Common myeloid progenitor, CD34-positive (primary cell): ENCODE measurements around the gene B4GALT5.

Source experiments
- CTCF ChIA-PET: fragments of 350-600 bp; sonication (Branson Sonifier 250); formaldehyde crosslinking; loops from one replicate; lab custom pipeline; 2021; ENCODE audit warnings: antibody characterized with exemption; lab: Charles Lee
- POLR2A ChIA-PET: fragments of 350-600 bp; sonication (Branson Sonifier 250); formaldehyde crosslinking; loops from one replicate; lab custom pipeline; 2021; ENCODE audit warnings: antibody characterized with exemption; lab: Charles Lee
- DNase-seq, 3 donors: peaks; one replicate each; pipeline versions ENCODE4 v3.0.0 to v3.0.0-alpha.2; 2013
- H3K27ac ChIP-seq, 2 experiments: 1 replicate in 1 of 2; 2 replicates in 1 of 2; pipeline ENCODE4 v1.7.0; 2013; ENCODE audit warnings: inconsistent platforms in 2 of 2, low read length in 2 of 2, mild to moderate bottlenecking in 2 of 2, low read depth in 1 of 2, moderate library complexity in 1 of 2; ENCODE audit not compliant: severe bottlenecking in 2 of 2, insufficient read depth in 1 of 2, poor library complexity in 1 of 2
- H3K27me3 ChIP-seq, 5 experiments: replicated peaks in 2 of 5; 1 replicate in 3 of 5; 2 replicates in 2 of 5; pipeline versions ENCODE4 v1.6.1 to v1.7.0; 2013; ENCODE audit warnings: low read length in 4 of 5, mild to moderate bottlenecking in 2 of 5, moderate library complexity in 2 of 5, inconsistent platforms in 1 of 5; ENCODE audit not compliant: insufficient read depth in 5 of 5, control insufficient read depth in 4 of 5
- H3K36me3 ChIP-seq, 4 experiments: 1 replicate in 2 of 4; 2 replicates in 2 of 4; pipeline versions ENCODE4 v1.6.1 to v1.7.0; 2013; ENCODE audit warnings: low read length in 3 of 4, control low read depth in 1 of 4, mild to moderate bottlenecking in 1 of 4; ENCODE audit not compliant: control insufficient read depth in 4 of 4, insufficient read depth in 4 of 4
- H3K4me1 ChIP-seq, 4 experiments: 1 replicate in 3 of 4; 2 replicates in 1 of 4; pipeline versions ENCODE4 v1.6.1 to v1.7.1; 2013; ENCODE audit warnings: low read length in 3 of 4, mild to moderate bottlenecking in 3 of 4, control low read depth in 1 of 4, inconsistent platforms in 1 of 4, moderate library complexity in 1 of 4; ENCODE audit not compliant: control insufficient read depth in 4 of 4, insufficient read depth in 4 of 4; ENCODE audit errors: control extremely low read depth in 1 of 4
- H3K4me3 ChIP-seq, 7 experiments: 1 replicate in 4 of 7; 2 replicates in 3 of 7; pipeline versions ENCODE4 v1.5.1 to v1.7.0; 2013; ENCODE audit warnings: mild to moderate bottlenecking in 7 of 7, low read length in 6 of 7, moderate library complexity in 6 of 7, inconsistent platforms in 2 of 7, low read depth in 2 of 7, control low read depth in 1 of 7; ENCODE audit not compliant: insufficient read depth in 4 of 7, control insufficient read depth in 1 of 7; ENCODE audit errors: extremely low read depth in 1 of 7
- H3K9me3 ChIP-seq, 5 experiments: 1 replicate in 4 of 5; 2 replicates in 1 of 5; pipeline versions ENCODE4 v1.6.1 to v1.7.1; 2013; ENCODE audit warnings: low read length in 4 of 5, mild to moderate bottlenecking in 2 of 5, inconsistent platforms in 1 of 5, low read depth in 1 of 5, moderate library complexity in 1 of 5; ENCODE audit not compliant: control insufficient read depth in 4 of 5, insufficient read depth in 2 of 5; ENCODE audit errors: control extremely low read depth in 1 of 5
- WGBS: methylation state at CpG from one replicate; pipeline ENCODE4 v1.1.5; 2013; ENCODE audit not compliant: insufficient coverage; 5-methylcytosine and 5-hydroxymethylcytosine counted together

Gene B4GALT5

GRCh38 chr20:49642816-49643215, 70.9 kb downstream of the B4GALT5 start:
- no peak overlapping the region for H3K27ac ChIP-seq
- no peak for DNase-seq
- CTCF ChIA-PET, result interaction anchor here (1.5 kb wide), 1 partner anchor 19 kb away, joined by 5 read pairs; no protein-coding TSS in a partner anchor
- no peaks in the 10 kb centered on the region for H3K9me3 ChIP-seq
- no peak overlapping the region for H3K4me3 ChIP-seq
- POLR2A ChIA-PET, result interaction anchor here (0.6 kb wide), 1 partner anchor 9 kb away, joined by 5 read pairs; no protein-coding TSS in a partner anchor
- peaks cover 41 to 86% (median 65%) of the 10 kb centered on the region in 4 experiments for H3K36me3 ChIP-seq
- 97% methylated on average over 3 of the region's 4 CpGs for WGBS
- no peaks in the 10 kb centered on the region for H3K27me3 ChIP-seq
- no peaks in the 10 kb centered on the region for H3K4me1 ChIP-seq

- H3K9me3 ChIP-seq, result no peaks in the 10 kb centered on the region
- H3K4me1 ChIP-seq, result no peaks in the 10 kb centered on the region
- 100% methylated on average over 7 of the region's 10 CpGs for WGBS
- H3K4me3 ChIP-seq, result no peak overlapping the region
- no peaks in the 10 kb centered on the region for H3K27me3 ChIP-seq
- no peak for DNase-seq
- ChIA-PET CTCF (interaction anchor here (0.7 to 1.5 kb wide), 4 partner anchors 19 to 99 kb away, joined by 3 to 5 read pairs (median 4); no protein-coding TSS in a partner anchor), POLR2A (interaction anchor here (0.6 kb wide), 1 partner anchor 10 kb away, joined by 5 read pairs; no protein-coding TSS in a partner anchor)
- no peak overlapping the region for H3K27ac ChIP-seq
- H3K36me3 ChIP-seq, result peaks cover 41 to 83% (median 65%) of the 10 kb centered on the region in 4 experiments
Measured at GRCh38 chr20:49641683-49642656, 71.7 kb downstream of the B4GALT5 start.

DNA sequence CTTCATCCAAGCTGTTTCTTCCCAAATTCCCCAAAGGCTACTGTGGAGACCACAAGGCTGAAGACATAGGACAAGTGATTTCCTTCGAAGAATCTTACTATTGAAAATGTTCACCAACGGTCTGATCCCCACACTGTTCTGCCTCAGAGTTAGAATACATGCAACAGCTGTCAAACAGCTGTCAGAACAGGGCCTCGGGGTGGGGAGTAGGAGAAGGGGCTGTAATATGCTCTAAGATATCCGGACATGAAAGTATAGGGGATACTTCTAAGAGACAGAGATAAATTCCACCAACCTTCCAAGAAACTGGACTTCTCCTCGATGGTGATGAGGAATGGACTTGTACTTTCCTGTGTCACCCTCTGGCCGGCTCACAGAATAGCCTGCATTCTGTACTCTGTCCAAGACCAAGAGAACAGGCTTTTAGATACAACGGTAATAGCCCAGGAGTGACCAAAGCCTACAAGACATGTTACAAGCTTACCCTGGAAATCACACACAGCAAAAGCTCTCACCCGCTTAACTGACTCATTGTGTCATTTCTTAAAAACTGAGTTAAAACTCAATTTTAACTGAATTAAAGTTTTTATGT, 76.5 kb downstream of the B4GALT5 start:
- peaks cover 30 to 69% (median 53%) of the 10 kb centered on the region in 4 experiments for H3K36me3 ChIP-seq
- CTCF ChIA-PET, result no interaction called here
- POLR2A ChIA-PET, result interaction anchor here (0.6 to 1.2 kb wide), 2 partner anchors 47 to 57 kb away, joined by 3 read pairs; no protein-coding TSS in a partner anchor
- H3K4me1 ChIP-seq, result no peaks in the 10 kb centered on the region
- no peaks in the 10 kb centered on the region for H3K27me3 ChIP-seq
- H3K9me3 ChIP-seq, result no peaks in the 10 kb centered on the region
- 100% methylated on average over 3 of the region's 8 CpGs for WGBS
- H3K4me3 ChIP-seq, result no peak overlapping the region
- no peak overlapping the region for H3K27ac ChIP-seq
- no peak for DNase-seq

DNA sequence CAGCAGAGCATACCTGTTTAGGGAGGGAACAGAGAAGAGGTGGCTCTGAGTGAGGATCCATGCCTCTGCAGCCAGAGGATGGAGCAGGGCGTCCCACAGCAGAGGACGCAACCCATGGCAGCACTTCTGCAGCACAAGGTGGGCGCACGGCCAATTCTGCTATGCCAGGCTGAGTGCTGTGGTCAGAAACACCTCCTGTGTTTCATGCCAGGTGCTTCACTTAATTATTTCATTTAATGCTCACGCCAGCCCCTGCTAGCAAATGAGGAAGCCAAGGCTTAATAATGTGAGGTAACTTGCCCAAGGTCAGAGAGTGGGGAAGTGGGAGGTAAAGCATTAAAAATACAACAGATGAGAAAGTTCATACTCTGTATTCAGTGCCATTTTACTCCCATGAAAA, 77.2 kb downstream of the B4GALT5 start:
- ChIA-PET POLR2A (no interaction called here), CTCF (no interaction called here)
- 100% methylated on average over 2 of the region's 5 CpGs for WGBS
- no peaks in the 10 kb centered on the region for H3K9me3 ChIP-seq
- H3K4me3 ChIP-seq, result no peak overlapping the region
- peaks cover 23 to 64% (median 46%) of the 10 kb centered on the region in 4 experiments for H3K36me3 ChIP-seq
- no peaks in the 10 kb centered on the region for H3K4me1 ChIP-seq
- DNase-seq, result no peak
- no peak overlapping the region for H3K27ac ChIP-seq
- H3K27me3 ChIP-seq, result no peaks in the 10 kb centered on the region

DNA sequence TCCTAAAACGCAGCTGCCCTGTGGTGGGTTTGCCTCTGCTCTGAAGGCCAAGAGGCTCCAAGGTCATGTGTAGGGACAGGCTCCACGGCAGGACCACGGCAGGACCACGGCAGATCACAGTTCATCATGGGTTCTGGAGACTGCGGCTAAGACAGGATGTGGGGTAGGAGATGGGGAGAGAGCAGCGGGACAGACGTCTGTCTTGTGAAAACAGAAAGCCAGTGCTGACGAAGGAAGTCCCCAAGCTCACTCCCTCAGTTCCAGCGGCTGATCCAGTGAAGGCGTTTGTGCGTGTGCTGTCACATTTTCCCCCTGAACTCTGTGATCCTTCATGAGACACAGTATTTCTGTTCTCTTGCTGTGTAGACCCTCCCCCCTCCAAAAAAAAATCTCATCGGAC, 77.8 kb downstream of the B4GALT5 start:
- 94% methylated on average over 9 of the region's 12 CpGs for WGBS
- Histone ChIP-seq H3K9me3 (no peaks in the 10 kb centered on the region), H3K4me3 (no peak overlapping the region), H3K27me3 (no peaks in the 10 kb centered on the region), H3K27ac (no peak overlapping the region), H3K4me1 (no peaks in the 10 kb centered on the region), H3K36me3 (peaks cover 19 to 58% (median 42%) of the 10 kb centered on the region in 4 experiments)
- DNase-seq, result no peak
- CTCF ChIA-PET, result no interaction called here
- POLR2A ChIA-PET, result no interaction called here

- WGBS, result 96% methylated on average over 14 of the region's 16 CpGs
Measured at GRCh38 chr20:49635166-49635565, 78.5 kb downstream of the B4GALT5 start.

More at GRCh38 chr20:49635166-49635565, 78.5 kb downstream of the B4GALT5 start:
- Histone ChIP-seq H3K9me3 (no peaks in the 10 kb centered on the region), H3K27me3 (no peaks in the 10 kb centered on the region), H3K36me3 (peaks cover 14 to 52% (median 38%) of the 10 kb centered on the region in 4 experiments), H3K4me3 (no peak overlapping the region), H3K4me1 (no peaks in the 10 kb centered on the region), H3K27ac (no peak overlapping the region)
- DNase-seq, result no peak
- ChIA-PET POLR2A (no interaction called here), CTCF (no interaction called here)
